HepG2 (cell line): ENCODE results near the gene BORCS5. TPM values are rescaled to one million over a fixed set of nuclear protein-coding genes. Genes with fewer than 3 reads are reported as not detected.

ENCODE experiments used
- ATAC-seq: fragments of 200-7000 bp; cut with Tn5 transposase; 3 replicates; pipeline ENCODE4 v1.9.1; 2020; ENCODE audit warnings: mild to moderate bottlenecking, moderate library complexity
- BruUV-seq: library from RNA; stranded (reverse); fragments of 400-500 nt; replicated peaks from 2 replicates; lab custom pipeline; 2021; lab: Mats Ljungman, UMichigan
- CTCF ChIA-PET: fragments of 300-600 bp; formaldehyde crosslinking; extraction: SDS; loops from one replicate; lab custom pipeline; 2021; ENCODE audit warnings: low total read pairs, inconsistent platforms, low intra/inter-chr PET ratio; lab: Yijun Ruan, JAX
- POLR2A ChIA-PET: fragments of 350-600 bp; sonication (Branson Sonifier 250); formaldehyde crosslinking; loops from one replicate; lab custom pipeline; 2020; ENCODE audit warnings: antibody characterized with exemption, inconsistent platforms; lab: Yijun Ruan, JAX
- DNase-seq: peaks from one replicate; pipeline ENCODE4 v3.0.0-alpha.2; 2015; ENCODE audit warnings: low spot score
- FAIRE-seq: peaks from 3 replicates; lab custom pipeline; 2011; peaks lifted over from hg19 to GRCh38; lab: Jason Lieb, UNC
- H2AFZ ChIP-seq: one replicate; pipeline ENCODE4 v1.6.1; 2011; ENCODE audit warnings: low read length, inconsistent platforms
- H3K27ac ChIP-seq: fragments of 300-600 bp; 3 replicates; pipeline ENCODE4 v1.8.0; 2011; ENCODE audit warnings: mixed run types, mild to moderate bottlenecking, mixed read lengths, low read length, inconsistent platforms; ENCODE audit not compliant: insufficient read depth; ENCODE audit errors: extremely low read length
- H3K27me3 ChIP-seq, 2 experiments: fragments of 200-600 bp in 1 of 2; 2 replicates in 1 of 2; 3 replicates in 1 of 2; pipeline versions ENCODE4 v1.6.0 to v1.8.0; 2011; ENCODE audit warnings: low read length in 2 of 2, mild to moderate bottlenecking in 2 of 2, moderate library complexity in 2 of 2, inconsistent platforms in 1 of 2; ENCODE audit not compliant: insufficient read depth in 2 of 2, control insufficient read depth in 1 of 2
- H3K36me3 ChIP-seq, 2 experiments: fragments of 200-600 bp in 1 of 2; replicated peaks in 1 of 2; 2 replicates in 1 of 2; 3 replicates in 1 of 2; pipeline versions ENCODE4 v1.5.1 to v1.8.0; 2011; ENCODE audit warnings: low read length in 2 of 2, inconsistent platforms in 1 of 2; ENCODE audit not compliant: insufficient read depth in 2 of 2, control insufficient read depth in 1 of 2
- H3K4me1 ChIP-seq: 2 replicates; pipeline ENCODE4 v1.5.1; 2012; ENCODE audit warnings: low read length, inconsistent platforms; ENCODE audit not compliant: insufficient read depth
- H3K4me2 ChIP-seq: 2 replicates; pipeline ENCODE4 v1.6.0; 2011; ENCODE audit warnings: low read depth, low read length, inconsistent platforms
- H3K4me3 ChIP-seq, 3 experiments: fragments of 200-600 bp in 1 of 3; sonication (generic), shearing (Covaris generic) in 1 of 3; replicated peaks in 1 of 3; 2 replicates each; pipeline ENCODE4 v1.5.1; 2011 to 2016; ENCODE audit warnings: low read length in 3 of 3, inconsistent platforms in 2 of 3, low read depth in 2 of 3, mild to moderate bottlenecking in 2 of 3, control low read depth in 1 of 3, mixed read lengths in 1 of 3; ENCODE audit not compliant: insufficient read depth in 1 of 3
- H3K79me2 ChIP-seq: one replicate; pipeline ENCODE4 v1.6.1; 2011; ENCODE audit warnings: low read length, inconsistent platforms; ENCODE audit not compliant: insufficient read depth
- H3K9ac ChIP-seq: 2 replicates; pipeline ENCODE4 v1.6.0; 2011; ENCODE audit warnings: mild to moderate bottlenecking, low read depth, low read length, inconsistent platforms; ENCODE audit not compliant: insufficient read depth
- H3K9me3 ChIP-seq: 2 replicates; pipeline ENCODE4 v1.5.1; 2012; ENCODE audit warnings: mild to moderate bottlenecking, low read length
- H4K20me1 ChIP-seq: 2 replicates; pipeline ENCODE4 v1.6.0; 2011; ENCODE audit warnings: inconsistent platforms, mild to moderate bottlenecking, low read length, moderate library complexity; ENCODE audit not compliant: insufficient read depth
- ARNT2 ChIP-seq: sonication (generic); formaldehyde crosslinking; IDR thresholded peaks from 2 replicates; pipeline ENCODE4 v1.8.0; 2022; ENCODE audit warnings: mild to moderate bottlenecking, low read depth, missing genetic modification reagents, moderate library complexity
- E2F5 ChIP-seq: sonication (generic); formaldehyde crosslinking; conservative IDR thresholded peaks from 2 replicates; pipeline ENCODE4 v1.4.0; 2020; ENCODE audit warnings: missing genetic modification reagents
- HDAC2 ChIP-seq: sonication (generic); formaldehyde crosslinking; IDR thresholded peaks from 2 replicates; pipeline ENCODE4 v1.4.0; 2020; ENCODE audit warnings: missing genetic modification reagents
- HHEX ChIP-seq: IDR thresholded peaks from 2 replicates; pipeline ENCODE4 v1.6.1; 2016; ENCODE audit warnings: control low read depth
- RFXANK ChIP-seq: IDR thresholded peaks from 2 replicates; pipeline ENCODE4 v1.6.1; 2016
- ZNF142 ChIP-seq: sonication (generic); formaldehyde crosslinking; IDR thresholded peaks from 2 replicates; pipeline ENCODE4 v1.4.0; 2020; ENCODE audit warnings: missing genetic modification reagents
- ZNF335 ChIP-seq: sonication (generic); formaldehyde crosslinking; IDR thresholded peaks from 2 replicates; pipeline ENCODE4 v1.4.0; 2020; ENCODE audit warnings: missing genetic modification reagents
- WGBS: methylation state at CpG from one replicate; pipeline ENCODE4 v1.1.6; 2017; ENCODE audit warnings: low lambda C conversion rate; 5-methylcytosine and 5-hydroxymethylcytosine counted together
- in situ Hi-C: cut with HindIII; loops from 2 replicates; pipeline ENCODE4 v1.10.0; 2017; ENCODE audit warnings: low pct_unique_long_range_greater_than_20kb; ENCODE audit not compliant: extremely low pct_ligation_motif_present
- intact Hi-C: fragments of 100-400 bp; cut with micrococcal nuclease; formaldehyde crosslinking; loops from one replicate; pipeline ENCODE4 v1.10.0; 2022; ENCODE audit not compliant: unreplicated experiment
- polyA plus RNA-seq, 8 experiments: library from polyadenylated mRNA; depleted of rRNA in 3 of 8; stranded (reverse) in 7 of 8; unstranded in 1 of 8; fragments of >200 nt; fragmentation: Illumina TruSeq in 4 of 8; extraction: Trizol in 4 of 8; gene quantifications; 2 replicates each; pipeline versions ENCODE4 v1.2.1 to v1.2.3, GENCODE V29; 2011 to 2016; ENCODE audit warnings: low read depth in 4 of 8, missing spikeins in 1 of 8, mixed read lengths in 1 of 8; ENCODE audit not compliant: insufficient read depth in 1 of 8
- total RNA-seq, 5 experiments: library from RNA; depleted of rRNA; stranded (reverse); fragments of >200 nt; fragmentation: Illumina TruSeq; extraction: Trizol; gene quantifications; 2 replicates each; pipeline ENCODE4 v1.2.3, GENCODE V29; 2016; ENCODE audit warnings: low read depth in 1 of 5

BORCS5 gene
- total and polyA plus RNA-seq, 2 of the 13 experiments (the other 11 are each of a cell fraction or from before 2014, with no cell fraction given): 3.9 to 4.7 TPM

GRCh38 chr12:12495536-12495935 lies 138.7 kb downstream of the BORCS5 start:
- no TSS peak for BruUV-seq
- Histone ChIP-seq H3K4me3 (no peak overlapping the region), H2AFZ (no peak overlapping the region), H4K20me1 (no peaks in the 10 kb centered on the region), H3K36me3 (peaks cover 20 to 73% of the 10 kb centered on the region in 2 experiments), H3K4me2 (no peak overlapping the region), H3K27ac (no peak overlapping the region), H3K9ac (no peak overlapping the region), H3K9me3 (no peaks in the 10 kb centered on the region), H3K79me2 (peaks cover 47% of the 10 kb centered on the region), H3K4me1 (peaks cover 23% of the 10 kb centered on the region), H3K27me3 (no peaks in the 10 kb centered on the region; a peak in 1 of 5 replicates)
- intact Hi-C loops: no loop called here
- ATAC-seq (no peak), DNase-seq (no peak), FAIRE-seq (no peak)
- ChIA-PET CTCF (no interaction called here), POLR2A (interaction anchor here (0.6 kb wide), 1 partner anchor 9 kb away, joined by 4 read pairs; no protein-coding TSS in a partner anchor)
- in situ Hi-C loops: no loop called here
- no peak for TF ChIP-seq ARNT2 (CRISPR knock-in tag)
- TF ChIP-seq ZNF142 (CRISPR knock-in tag): no peak
- no peak for TF ChIP-seq RFXANK (CRISPR knock-in tag)
- no peak for TF ChIP-seq E2F5
- TF ChIP-seq HHEX (CRISPR knock-in tag): no peak
- TF ChIP-seq HDAC2 (CRISPR knock-in tag): no peak
- TF ChIP-seq ZNF335: no peak
- 95% methylated on average over 1 of the region's 1 CpG for WGBS
